ENCODE measurements around the gene GNAL. TPM values are rescaled to one million over a fixed set of nuclear protein-coding genes. Genes with fewer than 3 reads are reported as not detected.
"Not testable (repeated sequence)": the region's sequence is repeated elsewhere in the genome, so short reads cannot be mapped to it uniquely, and the experiment has no call there.

The GNAL gene
- total and polyA plus RNA-seq, 5 donors: 3.5 to 9.4 (median 7.8) TPM

- WGBS: 83% methylated on average over 7 of the region's 7 CpGs
- H3K4me3 ChIP-seq (ENCODE audit: low read length): no peak overlapping the region
- no peak overlapping the region for H3K27ac ChIP-seq (ENCODE audit: low read length)
- ATAC-seq (no peak), DNase-seq (no peak)
- intact Hi-C loops (cut with DNase I): no loop called here
- no peaks in the 10 kb centered on the region for H3K9me3 ChIP-seq (ENCODE audit: control insufficient read depth, low read length)
- no peaks in the 10 kb centered on the region for H3K27me3 ChIP-seq (ENCODE audit: control insufficient read depth, insufficient read depth)
- H3K4me1 ChIP-seq (ENCODE audit: control insufficient read depth, insufficient read depth, low read length): no peaks in the 10 kb centered on the region
These were observed 160.2 kb downstream of the GNAL start for GRCh38 chr18:11849279-11849678.

- H3K27me3 ChIP-seq (ENCODE audit: control insufficient read depth, insufficient read depth): no peaks in the 10 kb centered on the region
- intact Hi-C loops (cut with DNase I): no loop called here
- DNase-seq (peak; percentile 79 to 86 (median 83)), ATAC-seq (peak; percentile 66 to 74)
- WGBS: 5% methylated on average over 17 of the region's 17 CpGs
- peak overlapping the region; percentile 86 for H3K27ac ChIP-seq (ENCODE audit: low read length)
- peak overlapping the region; percentile 91 for H3K4me3 ChIP-seq (ENCODE audit: low read length)
- no peaks in the 10 kb centered on the region for H3K9me3 ChIP-seq (ENCODE audit: control insufficient read depth, low read length)
- no peaks in the 10 kb centered on the region for H3K4me1 ChIP-seq (ENCODE audit: control insufficient read depth, insufficient read depth, low read length)
These were observed 161.0 kb downstream of the GNAL start for GRCh38 chr18:11849841-11850634.

- no peaks in the 10 kb centered on the region for H3K9me3 ChIP-seq (ENCODE audit: control insufficient read depth, low read length)
- ATAC-seq (peak; percentile 73 to 75), DNase-seq (peak in 1 of 3 donors; percentile 59)
- peak overlapping the region; percentile 97 for H3K27ac ChIP-seq (ENCODE audit: low read length)
- WGBS: under 1% methylated on average over 10 of the region's 10 CpGs
- H3K4me3 ChIP-seq (ENCODE audit: low read length): peak overlapping the region; percentile 91
- no peaks in the 10 kb centered on the region for H3K4me1 ChIP-seq (ENCODE audit: control insufficient read depth, insufficient read depth, low read length)
- intact Hi-C loops (cut with DNase I): no loop called here
- no peaks in the 10 kb centered on the region for H3K27me3 ChIP-seq (ENCODE audit: control insufficient read depth, insufficient read depth)
These were observed 161.7 kb downstream of the GNAL start for GRCh38 chr18:11850821-11851145.

GRCh38 chr18:11851146-11851805, 162.2 kb downstream of the GNAL start, which contains the start of gene CHMP1B:
CHMP1B (plus strand) TSS chr18:11851413; CDS start chr18:11851512, 99 bp downstream.
- H3K4me3 ChIP-seq (ENCODE audit: low read length): peak within 1 kb of the TSS; percentile 91
- peak within 1 kb of the TSS; percentile 97 for H3K27ac ChIP-seq (ENCODE audit: low read length)
- no peaks in the 10 kb centered on the region for H3K9me3 ChIP-seq (ENCODE audit: control insufficient read depth, low read length)
- no peaks in the 10 kb centered on the region for H3K27me3 ChIP-seq (ENCODE audit: control insufficient read depth, insufficient read depth)
- intact Hi-C loops (cut with DNase I): no loop called here
- ATAC-seq (peak; percentile 99), DNase-seq (peak; percentile 99 to 100 (median 99))
- WGBS: under 1% methylated on average over 53 of the region's 53 CpGs
- H3K4me1 ChIP-seq (ENCODE audit: control insufficient read depth, insufficient read depth, low read length): no peaks in the 10 kb centered on the region

- Histone ChIP-seq H3K9me3 (ENCODE audit: control insufficient read depth, low read length) (no peaks in the 10 kb centered on the region), H3K4me3 (ENCODE audit: low read length) (peak overlapping the region; percentile 91), H3K27me3 (ENCODE audit: control insufficient read depth, insufficient read depth) (no peaks in the 10 kb centered on the region), H3K27ac (ENCODE audit: low read length) (peak overlapping the region; percentile 93), H3K4me1 (ENCODE audit: control insufficient read depth, insufficient read depth, low read length) (no peaks in the 10 kb centered on the region)
- peak; percentile 2 to 18 for ATAC-seq
- intact Hi-C loops (cut with DNase I): no loop called here
- peak in 2 of 3 donors; percentile 53 to 69 for DNase-seq
- under 1% methylated on average over 23 of the region's 23 CpGs for WGBS
These were observed 162.8 kb downstream of the GNAL start for GRCh38 chr18:11851806-11852337.

GRCh38 chr18:11854554-11854953, 165.5 kb downstream of the GNAL start:
- H3K4me1 ChIP-seq (ENCODE audit: control insufficient read depth, insufficient read depth, low read length); intact Hi-C loops (cut with DNase I); H3K4me3 ChIP-seq (ENCODE audit: low read length); H3K27ac ChIP-seq (ENCODE audit: low read length); H3K27me3 ChIP-seq (ENCODE audit: control insufficient read depth, insufficient read depth); DNase-seq; ATAC-seq; H3K9me3 ChIP-seq (ENCODE audit: control insufficient read depth, low read length): not testable (repeated sequence)
- 89% methylated on average over 6 of the region's 6 CpGs for WGBS

- WGBS: 38% methylated on average over 11 of the region's 11 CpGs
- Histone ChIP-seq H3K4me1 (ENCODE audit: control insufficient read depth, insufficient read depth, low read length) (no peaks in the 10 kb centered on the region), H3K27ac (ENCODE audit: low read length) (peak overlapping the region; percentile 80), H3K27me3 (ENCODE audit: control insufficient read depth, insufficient read depth) (no peaks in the 10 kb centered on the region), H3K4me3 (ENCODE audit: low read length) (no peak overlapping the region), H3K9me3 (ENCODE audit: control insufficient read depth, low read length) (no peaks in the 10 kb centered on the region)
- peak; percentile 72 to 88 for ATAC-seq
- DNase-seq: peak; percentile 77 to 84 (median 80)
- intact Hi-C loops (cut with DNase I): no loop called here
These were observed 168.3 kb downstream of the GNAL start for GRCh38 chr18:11857177-11857887.

- DNase-seq (no peak), ATAC-seq (no peak)
- WGBS: 93% methylated on average over 7 of the region's 7 CpGs
- Histone ChIP-seq H3K9me3 (ENCODE audit: control insufficient read depth, low read length) (no peaks in the 10 kb centered on the region), H3K27me3 (ENCODE audit: control insufficient read depth, insufficient read depth) (no peaks in the 10 kb centered on the region), H3K27ac (ENCODE audit: low read length) (no peak overlapping the region), H3K4me3 (ENCODE audit: low read length) (no peak overlapping the region), H3K4me1 (ENCODE audit: control insufficient read depth, insufficient read depth, low read length) (no peaks in the 10 kb centered on the region)
- intact Hi-C loops (cut with DNase I): no loop called here
These were observed 170.3 kb downstream of the GNAL start for GRCh38 chr18:11859282-11859830.

GRCh38 chr18:11859903-11860407, 170.9 kb downstream of the GNAL start:
- peak in 1 of 2 donors; percentile 46 for ATAC-seq
- H3K9me3 ChIP-seq (ENCODE audit: control insufficient read depth, low read length): no peaks in the 10 kb centered on the region
- no peaks in the 10 kb centered on the region for H3K27me3 ChIP-seq (ENCODE audit: control insufficient read depth, insufficient read depth)
- no peak for DNase-seq
- no peak overlapping the region for H3K27ac ChIP-seq (ENCODE audit: low read length)
- no peak overlapping the region for H3K4me3 ChIP-seq (ENCODE audit: low read length)
- intact Hi-C loops (cut with DNase I): no loop called here
- H3K4me1 ChIP-seq (ENCODE audit: control insufficient read depth, insufficient read depth, low read length): no peaks in the 10 kb centered on the region
- WGBS: 66% methylated on average over 4 of the region's 4 CpGs

- intact Hi-C loops (cut with DNase I): no loop called here
- no peaks in the 10 kb centered on the region for H3K9me3 ChIP-seq (ENCODE audit: control insufficient read depth, low read length)
- no peaks in the 10 kb centered on the region for H3K4me1 ChIP-seq (ENCODE audit: control insufficient read depth, insufficient read depth, low read length)
- ATAC-seq: no peak
- H3K27ac ChIP-seq (ENCODE audit: low read length): no peak overlapping the region
- no peak for DNase-seq
- H3K27me3 ChIP-seq (ENCODE audit: control insufficient read depth, insufficient read depth): no peaks in the 10 kb centered on the region
- no peak overlapping the region for H3K4me3 ChIP-seq (ENCODE audit: low read length)
- 87% methylated on average over 17 of the region's 17 CpGs for WGBS
These were observed 171.8 kb downstream of the GNAL start for GRCh38 chr18:11860594-11861450.

Measured in right cardiac atrium (tissue), 5 donors.